Hepatocyte (in vitro differentiated cells): Measurements from ENCODE around the gene PACRG. TPM values are rescaled to one million over a fixed set of nuclear protein-coding genes. Genes with fewer than 3 reads are reported as not detected.

Experiments used
- DNase-seq: peaks from one replicate; pipeline ENCODE4 v3.0.0-alpha.2; 2016; ENCODE audit warnings: low spot score
- H2AFZ ChIP-seq: fragments of 200-600 bp; sonication (generic); 2 replicates; pipeline ENCODE4 v1.6.0; 2016; ENCODE audit warnings: antibody characterized with exemption, mild to moderate bottlenecking
- H3K27ac ChIP-seq: fragments of 200-600 bp; sonication (generic); 2 replicates; pipeline ENCODE4 v1.5.1; 2016; ENCODE audit warnings: mild to moderate bottlenecking
- H3K27me3 ChIP-seq: fragments of 200-600 bp; sonication (generic); 2 replicates; pipeline ENCODE4 v1.6.1; 2016
- H3K36me3 ChIP-seq: fragments of 200-600 bp; sonication (generic); replicated peaks from 2 replicates; pipeline ENCODE4 v1.5.1; 2016; ENCODE audit warnings: low read depth; ENCODE audit not compliant: insufficient read depth
- H3K4me1 ChIP-seq: fragments of 200-600 bp; sonication (generic); 2 replicates; pipeline ENCODE4 v1.5.1; 2016; ENCODE audit warnings: mild to moderate bottlenecking, moderate library complexity; ENCODE audit not compliant: insufficient read depth
- H3K4me2 ChIP-seq: fragments of 200-600 bp; sonication (generic); 2 replicates; pipeline ENCODE4 v1.6.0; 2016
- H3K4me3 ChIP-seq: fragments of 200-600 bp; sonication (generic); 2 replicates; pipeline ENCODE4 v1.5.1; 2016; ENCODE audit warnings: mild to moderate bottlenecking
- H3K79me2 ChIP-seq: fragments of 200-600 bp; sonication (generic); 2 replicates; pipeline ENCODE4 v1.6.0; 2017; ENCODE audit warnings: mild to moderate bottlenecking
- H3K9me2 ChIP-seq: fragments of 200-600 bp; sonication (generic); replicated peaks from 2 replicates; pipeline ENCODE4 v1.6.0; 2017; ENCODE audit warnings: mild to moderate bottlenecking; ENCODE audit not compliant: insufficient read depth
- H3K9me3 ChIP-seq: fragments of 200-600 bp; sonication (generic); 2 replicates; pipeline ENCODE4 v1.5.1; 2016; ENCODE audit warnings: low read depth, mild to moderate bottlenecking
- H4K20me1 ChIP-seq: fragments of 200-600 bp; sonication (generic); 2 replicates; pipeline ENCODE4 v1.6.0; 2016; ENCODE audit warnings: mild to moderate bottlenecking; ENCODE audit not compliant: insufficient read depth, poor library complexity, severe bottlenecking
- CTCF ChIP-seq: fragments of 200-600 bp; sonication (generic); IDR thresholded peaks from 2 replicates; pipeline ENCODE4 v1.5.1; 2016; ENCODE audit warnings: antibody characterized with exemption, mild to moderate bottlenecking; ENCODE audit not compliant: poor library complexity
- EZH2 ChIP-seq: fragments of 200-600 bp; sonication (generic); IDR thresholded peaks from 2 replicates; pipeline ENCODE4 v1.6.1; 2016; ENCODE audit warnings: antibody characterized with exemption, mild to moderate bottlenecking, borderline replicate concordance
- EZH2phosphoT487 ChIP-seq: fragments of 200-600 bp; sonication (generic); IDR thresholded peaks from one replicate; pipeline ENCODE4 v1.6.1; 2018; ENCODE audit warnings: antibody characterized with exemption, mild to moderate bottlenecking, low read depth, moderate library complexity; ENCODE audit not compliant: unreplicated experiment, severe bottlenecking
- WGBS: methylation state at CpG from one replicate; pipeline ENCODE4 v1.1.6; 2016; ENCODE audit warnings: low lambda C conversion rate; ENCODE audit errors: missing lambda C conversion rate; 5-methylcytosine and 5-hydroxymethylcytosine counted together
- polyA plus RNA-seq: library from polyadenylated mRNA; unstranded; fragments of >200 nt; fragmentation: Nextera tagmentation; extraction: Ambion mirVana; gene quantifications from 2 replicates; pipeline ENCODE4 v1.2.1, GENCODE V29; 2016
- total RNA-seq: library from RNA; depleted of rRNA; stranded (reverse); fragments of >200 nt; gene quantifications from 2 replicates; pipeline ENCODE4 v1.2.3, GENCODE V29; 2014

PACRG gene
- total and polyA plus RNA-seq, 2 experiments from 2014 or later, result 0.91 to 2.6 TPM

DNA sequence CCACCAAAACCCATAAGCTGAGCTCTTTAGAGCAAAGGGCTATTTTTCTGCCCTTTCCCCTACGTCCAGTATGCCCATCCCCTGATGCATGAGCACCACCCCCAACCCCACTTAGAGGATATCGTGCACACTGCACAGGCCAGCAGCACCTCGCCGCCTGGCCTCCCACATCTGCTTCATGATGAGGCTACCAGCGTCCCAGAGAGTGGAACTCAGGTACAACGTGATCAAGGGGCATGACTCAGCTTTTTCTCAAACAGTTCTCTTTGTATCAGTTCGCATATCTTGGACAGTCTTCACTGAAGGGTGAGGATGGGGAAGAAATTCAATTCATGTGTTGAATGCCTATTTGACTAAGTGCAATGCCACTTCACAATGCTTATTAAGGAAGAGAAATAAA lies 604.8 kb downstream of the PACRG start:
- no peak overlapping the region for H3K4me3 ChIP-seq
- no peak overlapping the region for H3K4me2 ChIP-seq
- H2AFZ ChIP-seq, result no peak overlapping the region
- no peaks in the 10 kb centered on the region for H3K4me1 ChIP-seq
- no peak overlapping the region for H3K27ac ChIP-seq
- no peaks in the 10 kb centered on the region for H3K27me3 ChIP-seq
- no peaks in the 10 kb centered on the region for H3K36me3 ChIP-seq
- no peaks in the 10 kb centered on the region for H3K9me3 ChIP-seq
- TF ChIP-seq CTCF (no peak), EZH2phosphoT487 (no peak), EZH2 (no peak)
- no peak for DNase-seq
- no peaks in the 10 kb centered on the region for H3K9me2 ChIP-seq
- 92% methylated on average over 7 of the region's 7 CpGs for WGBS
- no peaks in the 10 kb centered on the region for H4K20me1 ChIP-seq
- no peaks in the 10 kb centered on the region for H3K79me2 ChIP-seq

- H3K27me3 ChIP-seq, result no peaks in the 10 kb centered on the region
- H2AFZ ChIP-seq, result no peak overlapping the region
- H3K9me3 ChIP-seq, result no peaks in the 10 kb centered on the region
- TF ChIP-seq EZH2phosphoT487 (no peak), EZH2 (no peak), CTCF (no peak)
- H3K27ac ChIP-seq, result no peak overlapping the region
- H3K4me3 ChIP-seq, result no peak overlapping the region
- H3K36me3 ChIP-seq, result no peaks in the 10 kb centered on the region
- no peak for DNase-seq
- H3K9me2 ChIP-seq, result no peaks in the 10 kb centered on the region
- H3K79me2 ChIP-seq, result no peaks in the 10 kb centered on the region
- no peaks in the 10 kb centered on the region for H3K4me1 ChIP-seq
- no peaks in the 10 kb centered on the region for H4K20me1 ChIP-seq
- WGBS, result 97% methylated on average over 3 of the region's 4 CpGs
- no peak overlapping the region for H3K4me2 ChIP-seq
Observed at GRCh38 chr6:163333038-163333437, 605.3 kb downstream of the PACRG start.

DNA sequence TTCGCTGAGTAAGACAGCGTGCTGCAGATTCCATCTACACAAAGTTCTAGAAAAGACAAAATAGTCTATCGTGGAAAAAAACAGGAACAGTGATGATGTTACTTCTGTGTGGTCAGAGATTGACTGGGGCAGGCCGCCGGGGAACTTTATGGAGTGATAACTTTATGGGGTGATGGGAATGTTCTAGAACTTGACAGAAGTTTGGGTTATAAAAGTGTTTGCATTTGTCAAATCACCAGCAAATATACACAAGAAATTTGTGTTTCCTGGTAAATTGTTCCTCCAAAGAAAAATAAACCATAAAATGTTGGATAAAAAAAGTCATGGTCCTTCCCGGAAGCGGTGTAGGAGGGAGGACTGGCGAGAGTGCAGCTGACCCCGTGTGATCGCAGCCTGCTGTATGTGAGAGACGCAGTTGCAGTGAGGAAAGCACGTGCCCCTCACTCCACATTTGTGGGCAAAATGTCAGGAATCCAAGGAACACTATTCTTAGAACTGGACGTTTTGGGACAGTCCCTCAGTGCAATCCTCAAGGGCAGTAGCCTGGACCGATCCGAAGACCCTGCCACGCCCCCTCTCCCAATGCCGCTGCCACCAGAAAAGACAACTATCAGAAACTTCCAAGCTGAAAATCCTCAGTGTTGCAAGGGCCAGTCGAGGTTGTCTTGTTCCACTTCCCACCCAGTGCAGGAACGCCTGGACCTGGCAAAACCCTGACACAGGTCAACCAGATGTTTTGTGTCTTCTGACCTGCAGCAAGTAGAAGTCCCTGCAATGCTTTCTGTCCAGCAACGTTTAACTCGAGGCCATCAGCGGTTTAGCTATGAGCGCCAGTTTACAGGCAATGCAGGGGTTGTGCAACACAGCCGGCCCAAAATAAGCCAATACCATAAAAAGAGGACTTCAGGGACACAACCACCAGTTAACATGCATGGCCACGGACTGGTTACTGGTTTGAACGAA lies 606.2 kb downstream of the PACRG start:
- no peak for DNase-seq
- 74% methylated on average over 25 of the region's 26 CpGs for WGBS
- no peaks in the 10 kb centered on the region for H3K9me3 ChIP-seq
- no peaks in the 10 kb centered on the region for H3K36me3 ChIP-seq
- H2AFZ ChIP-seq, result no peak overlapping the region
- no peaks in the 10 kb centered on the region for H4K20me1 ChIP-seq
- H3K27ac ChIP-seq, result no peak overlapping the region
- H3K4me2 ChIP-seq, result no peak overlapping the region
- TF ChIP-seq EZH2, result no peak
- no peak for TF ChIP-seq CTCF
- peak; percentile 55 for TF ChIP-seq EZH2phosphoT487
- H3K4me1 ChIP-seq, result no peaks in the 10 kb centered on the region
- no peaks in the 10 kb centered on the region for H3K27me3 ChIP-seq
- H3K9me2 ChIP-seq, result no peaks in the 10 kb centered on the region
- H3K4me3 ChIP-seq, result no peak overlapping the region
- H3K79me2 ChIP-seq, result no peaks in the 10 kb centered on the region
